Progenitor cell of endocrine pancreas (in vitro differentiated cells): Measurements from ENCODE around the gene SCAPER. TPM values are rescaled to one million over a fixed set of nuclear protein-coding genes. Genes with fewer than 3 reads are reported as not detected.
A peak's percentile ranks its signal among the peaks of the same experiment; 100 is the strongest.
"Not testable (repeated sequence)": the region's sequence is repeated elsewhere in the genome, so short reads cannot be mapped to it uniquely, and the experiment has no call there.

Experiments used
- DNase-seq: peaks from one replicate; pipeline ENCODE4 v3.0.0; 2021; ENCODE audit warnings: low spot score; ENCODE audit not compliant: unreplicated experiment
- H3K27ac Mint-ChIP-seq: 2 replicates; pipeline ENCODE4 v1.8.0; 2021; ENCODE audit warnings: mild to moderate bottlenecking, moderate library complexity, mixed read lengths
- H3K27me3 Mint-ChIP-seq: 2 replicates; pipeline ENCODE4 v1.8.0; 2021; ENCODE audit warnings: mixed read lengths
- H3K36me3 Mint-ChIP-seq: 2 replicates; pipeline ENCODE4 v1.8.0; 2022; ENCODE audit warnings: mixed read lengths; ENCODE audit not compliant: insufficient read depth
- H3K4me1 Mint-ChIP-seq: 2 replicates; pipeline ENCODE4 v1.8.0; 2021; ENCODE audit warnings: low read depth, mixed read lengths
- H3K4me3 Mint-ChIP-seq: 2 replicates; pipeline ENCODE4 v1.8.0; 2021; ENCODE audit warnings: low read depth, mild to moderate bottlenecking, moderate library complexity, mixed read lengths
- H3K9me3 Mint-ChIP-seq: 2 replicates; pipeline ENCODE4 v1.8.0; 2021; ENCODE audit warnings: low read depth, mixed read lengths
- CTCF ChIP-seq: fragments of 200-600 bp; sonication (generic); IDR thresholded peaks from one replicate; pipeline ENCODE4 v1.5.0; 2021; ENCODE audit warnings: antibody characterized with exemption, mild to moderate bottlenecking; ENCODE audit not compliant: unreplicated experiment
- total RNA-seq: library from RNA; stranded (reverse); gene quantifications from 2 replicates; pipeline ENCODE4 v1.2.1, GENCODE V29; 2021

Gene SCAPER
- total RNA-seq, 1 donor from 2014 or later: 43.1 TPM

- H3K27ac Mint-ChIP-seq, H3K4me1 Mint-ChIP-seq, H3K4me3 Mint-ChIP-seq, DNase-seq, H3K27me3 Mint-ChIP-seq: not testable (repeated sequence)
- H3K9me3 Mint-ChIP-seq: peaks cover 11% of the 10 kb centered on the region
- peaks cover 37% of the 10 kb centered on the region for H3K36me3 Mint-ChIP-seq
- TF ChIP-seq CTCF: peak; percentile 31
These were observed 172.8 kb downstream of the SCAPER start for GRCh38 chr15:76732321-76732720.

DNA sequence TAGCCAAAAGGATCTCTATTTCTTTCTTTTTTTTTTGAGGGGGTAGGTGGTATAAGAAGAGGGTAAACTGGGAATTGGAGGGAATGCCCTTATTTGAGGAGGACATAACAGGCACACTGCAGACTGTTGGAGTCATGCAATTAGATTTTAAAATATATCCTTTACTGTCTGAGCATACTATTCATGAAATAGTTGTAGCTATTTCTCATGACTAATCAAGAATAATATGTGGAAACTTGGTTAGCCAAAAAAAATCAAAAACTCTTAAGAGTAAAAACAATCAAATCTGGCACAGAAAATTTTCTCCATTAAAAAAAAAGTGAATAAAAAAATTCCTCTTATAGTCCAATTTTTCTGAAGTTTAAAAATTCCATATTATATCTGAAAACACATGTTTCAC, 174.9 kb downstream of the SCAPER start:
- no peak for DNase-seq
- Mint-ChIP-seq H3K36me3 (peaks cover 42% of the 10 kb centered on the region), H3K4me1 (peaks cover 3% of the 10 kb centered on the region), H3K9me3 (peaks cover 18% of the 10 kb centered on the region), H3K4me3 (no peak overlapping the region), H3K27me3 (no peaks in the 10 kb centered on the region), H3K27ac (no peak overlapping the region)
- no peak for TF ChIP-seq CTCF

GRCh38 chr15:76718863-76719262, 186.3 kb downstream of the SCAPER start:
- H3K36me3 Mint-ChIP-seq: peaks cover 44% of the 10 kb centered on the region
- H3K27me3 Mint-ChIP-seq: no peaks in the 10 kb centered on the region
- no peak for DNase-seq
- H3K27ac Mint-ChIP-seq: no peak overlapping the region
- TF ChIP-seq CTCF: no peak
- no peaks in the 10 kb centered on the region for H3K4me1 Mint-ChIP-seq
- no peak overlapping the region for H3K4me3 Mint-ChIP-seq
- peaks cover 35% of the 10 kb centered on the region for H3K9me3 Mint-ChIP-seq

GRCh38 chr15:76714950-76715349, 190.2 kb downstream of the SCAPER start:
- Mint-ChIP-seq H3K27me3 (no peaks in the 10 kb centered on the region), H3K9me3 (peaks cover 30% of the 10 kb centered on the region), H3K4me1 (no peaks in the 10 kb centered on the region), H3K36me3 (peaks cover 45% of the 10 kb centered on the region), H3K27ac (no peak overlapping the region), H3K4me3 (no peak overlapping the region)
- no peak for TF ChIP-seq CTCF
- no peak for DNase-seq

- Mint-ChIP-seq H3K9me3 (peaks cover 18% of the 10 kb centered on the region), H3K4me3 (no peak overlapping the region), H3K27me3 (no peaks in the 10 kb centered on the region), H3K27ac (no peak overlapping the region), H3K4me1 (no peaks in the 10 kb centered on the region), H3K36me3 (peaks cover 33% of the 10 kb centered on the region)
- no peak for DNase-seq
- TF ChIP-seq CTCF: no peak
These were observed 193.8 kb downstream of the SCAPER start for GRCh38 chr15:76711351-76711827.

DNA sequence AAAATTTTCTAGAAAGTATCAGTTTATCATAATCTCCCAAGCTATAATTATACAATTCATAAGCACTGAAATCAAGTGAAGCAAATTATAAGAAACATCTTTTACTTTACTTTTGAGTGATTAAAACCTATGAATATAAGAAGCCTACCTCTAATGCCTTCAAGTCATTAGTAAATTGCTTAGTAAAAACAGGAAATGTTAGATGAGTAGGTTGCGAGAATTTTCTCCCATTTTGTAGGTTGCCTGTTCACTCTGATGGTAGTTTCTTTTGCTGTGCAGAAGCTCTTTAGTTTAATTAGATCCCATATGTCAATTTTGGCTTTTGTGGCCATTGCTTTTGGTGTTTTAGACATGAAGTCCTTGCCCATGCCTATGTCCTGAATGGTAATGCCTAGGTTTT, 201.1 kb downstream of the SCAPER start:
- not testable (repeated sequence) for H3K4me3 Mint-ChIP-seq, H3K27ac Mint-ChIP-seq, H3K27me3 Mint-ChIP-seq, H3K9me3 Mint-ChIP-seq, H3K4me1 Mint-ChIP-seq, DNase-seq
- peaks cover 14% of the 10 kb centered on the region for H3K36me3 Mint-ChIP-seq
